A549 (cell line): Measurements from ENCODE around the gene VSIG4.

ENCODE experiments used
- BHLHE40 ChIP-seq: IDR thresholded peaks from 2 replicates; pipeline ENCODE4 v1.6.1; 2012; ENCODE audit warnings: low read depth, low read length, inconsistent platforms
- CTCF ChIP-seq: fragments of >200 bp; sonication (Bioruptor Twin); formaldehyde crosslinking; IDR thresholded peaks from 3 replicates; pipeline ENCODE4 v1.5.1; 2016
- FOSL2 ChIP-seq, 2 experiments: fragments of 450-650 bp in 1 of 2; fragments of >200 bp in 1 of 2; sonication (Bioruptor Twin) in 1 of 2; formaldehyde crosslinking; IDR thresholded peaks; 2 replicates each; pipeline versions ENCODE4 v1.5.0 to v1.6.1; 2016 to 2020; ENCODE audit warnings: mild to moderate bottlenecking in 1 of 2, moderate library complexity in 1 of 2
- MAZ ChIP-seq: fragments of 150-350 bp; IDR thresholded peaks from 2 replicates; pipeline ENCODE4 v1.6.1; 2014; ENCODE audit warnings: antibody characterized with exemption, low read depth, low read length, borderline replicate concordance
- NPAS2 ChIP-seq: fragments of 250-450 bp; sonication (Bioruptor Pico); IDR thresholded peaks from 2 replicates; pipeline ENCODE4 v1.8.0; 2022; ENCODE audit warnings: mild to moderate bottlenecking, moderate library complexity, borderline replicate concordance
- POLR2A ChIP-seq: IDR thresholded peaks from 2 replicates; pipeline ENCODE4 v1.6.1; 2012; ENCODE audit warnings: mild to moderate bottlenecking, low read length
- RCOR1 ChIP-seq: fragments of 150-350 bp; IDR thresholded peaks from 2 replicates; pipeline ENCODE4 v1.6.1; 2014; ENCODE audit warnings: antibody characterized with exemption, low read length, low read depth
- SMC3 ChIP-seq: fragments of >200 bp; sonication (Bioruptor Twin); formaldehyde crosslinking; IDR thresholded peaks from 3 replicates; pipeline ENCODE4 v1.6.1; 2018; ENCODE audit warnings: inconsistent platforms
- USF2 ChIP-seq: fragments of 450-650 bp; IDR thresholded peaks from 2 replicates; pipeline ENCODE4 v1.6.1; 2014; ENCODE audit warnings: antibody characterized with exemption
- TF ChIP-seq, protein P1 (sequence below): fragments of 200-600 bp; sonication (generic); IDR thresholded peaks from 2 replicates; pipeline ENCODE4 v1.6.1; 2016; ENCODE audit warnings: antibody characterized with exemption, mild to moderate bottlenecking, moderate library complexity
- TF ChIP-seq, protein P2 (sequence below): IDR thresholded peaks from 2 replicates; pipeline ENCODE4 v1.6.1; 2012

DNA sequence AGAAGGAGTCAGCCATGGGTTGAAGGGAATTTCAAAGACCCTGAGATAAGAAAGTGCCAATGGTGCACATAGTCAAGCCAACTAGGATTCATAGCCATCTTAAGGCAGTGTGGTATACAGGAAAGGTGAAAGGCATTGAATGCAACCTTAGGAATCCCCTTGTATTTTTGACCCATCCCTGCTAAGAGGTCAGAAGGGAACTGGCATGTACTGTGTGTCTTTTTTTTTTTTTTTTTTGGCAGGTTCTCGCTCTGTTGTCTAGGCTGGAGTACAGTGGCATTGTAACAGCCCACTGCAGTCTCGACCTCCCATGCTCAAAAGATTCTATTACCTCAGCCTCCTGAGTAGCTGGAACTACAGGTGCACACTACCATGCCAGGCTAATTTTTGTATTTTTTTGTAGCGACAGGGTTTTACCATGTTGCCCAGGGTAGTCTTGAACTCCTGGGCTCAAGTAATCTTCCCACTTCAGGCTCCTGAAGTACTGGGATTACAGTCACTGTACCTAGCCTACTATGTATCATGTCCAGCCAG lies 40.8 kb downstream of the VSIG4 start:
- no peak for TF ChIP-seq NPAS2 (CRISPR knock-in tag)
- no peak for TF ChIP-seq POLR2A
- no peak for TF ChIP-seq USF2
- no peak for TF ChIP-seq MAZ
- TF ChIP-seq CTCF, result no peak
- TF ChIP-seq, protein P1, sequence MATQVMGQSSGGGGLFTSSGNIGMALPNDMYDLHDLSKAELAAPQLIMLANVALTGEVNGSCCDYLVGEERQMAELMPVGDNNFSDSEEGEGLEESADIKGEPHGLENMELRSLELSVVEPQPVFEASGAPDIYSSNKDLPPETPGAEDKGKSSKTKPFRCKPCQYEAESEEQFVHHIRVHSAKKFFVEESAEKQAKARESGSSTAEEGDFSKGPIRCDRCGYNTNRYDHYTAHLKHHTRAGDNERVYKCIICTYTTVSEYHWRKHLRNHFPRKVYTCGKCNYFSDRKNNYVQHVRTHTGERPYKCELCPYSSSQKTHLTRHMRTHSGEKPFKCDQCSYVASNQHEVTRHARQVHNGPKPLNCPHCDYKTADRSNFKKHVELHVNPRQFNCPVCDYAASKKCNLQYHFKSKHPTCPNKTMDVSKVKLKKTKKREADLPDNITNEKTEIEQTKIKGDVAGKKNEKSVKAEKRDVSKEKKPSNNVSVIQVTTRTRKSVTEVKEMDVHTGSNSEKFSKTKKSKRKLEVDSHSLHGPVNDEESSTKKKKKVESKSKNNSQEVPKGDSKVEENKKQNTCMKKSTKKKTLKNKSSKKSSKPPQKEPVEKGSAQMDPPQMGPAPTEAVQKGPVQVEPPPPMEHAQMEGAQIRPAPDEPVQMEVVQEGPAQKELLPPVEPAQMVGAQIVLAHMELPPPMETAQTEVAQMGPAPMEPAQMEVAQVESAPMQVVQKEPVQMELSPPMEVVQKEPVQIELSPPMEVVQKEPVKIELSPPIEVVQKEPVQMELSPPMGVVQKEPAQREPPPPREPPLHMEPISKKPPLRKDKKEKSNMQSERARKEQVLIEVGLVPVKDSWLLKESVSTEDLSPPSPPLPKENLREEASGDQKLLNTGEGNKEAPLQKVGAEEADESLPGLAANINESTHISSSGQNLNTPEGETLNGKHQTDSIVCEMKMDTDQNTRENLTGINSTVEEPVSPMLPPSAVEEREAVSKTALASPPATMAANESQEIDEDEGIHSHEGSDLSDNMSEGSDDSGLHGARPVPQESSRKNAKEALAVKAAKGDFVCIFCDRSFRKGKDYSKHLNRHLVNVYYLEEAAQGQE, result no peak
- TF ChIP-seq BHLHE40, result no peak
- TF ChIP-seq RCOR1, result no peak
- no peak for TF ChIP-seq FOSL2 (IDR thresholded peaks at IDR 0.05)
- no peak for TF ChIP-seq FOSL2 (CRISPR knock-in tag; IDR thresholded peaks at IDR 0.05)
- TF ChIP-seq, protein P2, sequence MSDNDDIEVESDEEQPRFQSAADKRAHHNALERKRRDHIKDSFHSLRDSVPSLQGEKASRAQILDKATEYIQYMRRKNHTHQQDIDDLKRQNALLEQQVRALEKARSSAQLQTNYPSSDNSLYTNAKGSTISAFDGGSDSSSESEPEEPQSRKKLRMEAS, result no peak
- no peak for TF ChIP-seq SMC3
